ENCODE results near the gene TNC. TPM values are rescaled to one million over a fixed set of nuclear protein-coding genes. Genes with fewer than 3 reads are reported as not detected.

TNC gene
- total and polyA plus RNA-seq, 2 of the 4 experiments (the other 2 are of a cell fraction), result 192 to 253 TPM

DNA sequence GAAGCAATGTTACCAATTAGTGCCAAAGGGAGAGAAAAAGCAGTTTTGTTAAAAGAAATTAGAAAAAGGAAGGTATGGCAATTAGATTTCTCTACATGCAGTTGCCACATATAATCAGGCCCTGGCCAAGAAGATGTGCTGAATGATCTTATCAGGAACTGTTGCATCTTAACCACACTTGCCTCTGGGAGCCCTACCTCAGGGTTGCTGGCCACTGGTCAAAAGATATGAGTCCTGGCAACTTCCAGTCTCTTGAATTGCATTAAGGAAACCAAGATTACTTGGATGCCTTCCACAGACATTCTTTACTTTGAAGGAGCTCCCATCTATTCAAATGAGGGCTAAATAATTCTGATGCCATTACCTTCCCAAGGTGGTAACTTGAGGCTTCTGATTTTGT is 60.4 kb downstream of the TNC start:
- no peak for TF ChIP-seq RAD21 (IDR thresholded peaks at IDR 0.05; ENCODE audit: low read length)
- TF ChIP-seq, protein P1, sequence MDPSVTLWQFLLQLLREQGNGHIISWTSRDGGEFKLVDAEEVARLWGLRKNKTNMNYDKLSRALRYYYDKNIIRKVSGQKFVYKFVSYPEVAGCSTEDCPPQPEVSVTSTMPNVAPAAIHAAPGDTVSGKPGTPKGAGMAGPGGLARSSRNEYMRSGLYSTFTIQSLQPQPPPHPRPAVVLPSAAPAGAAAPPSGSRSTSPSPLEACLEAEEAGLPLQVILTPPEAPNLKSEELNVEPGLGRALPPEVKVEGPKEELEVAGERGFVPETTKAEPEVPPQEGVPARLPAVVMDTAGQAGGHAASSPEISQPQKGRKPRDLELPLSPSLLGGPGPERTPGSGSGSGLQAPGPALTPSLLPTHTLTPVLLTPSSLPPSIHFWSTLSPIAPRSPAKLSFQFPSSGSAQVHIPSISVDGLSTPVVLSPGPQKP (IDR thresholded peaks at IDR 0.05; ENCODE audit: borderline replicate concordance, low read depth, low read length), result no peak
- TF ChIP-seq NFE2L2 (IDR thresholded peaks at IDR 0.05; ENCODE audit: low read depth, low read length), result no peak
- no peak for TF ChIP-seq SMC3 (IDR thresholded peaks at IDR 0.05; ENCODE audit: low read depth, low read length)
- TF ChIP-seq CEBPB (IDR thresholded peaks at IDR 0.05; ENCODE audit: low read depth, low read length), result no peak; the same call in 1 of the 2 replicates
- no peak for TF ChIP-seq CHD1 (IDR thresholded peaks at IDR 0.05; ENCODE audit: low read depth, low read length)
- no peak for TF ChIP-seq MAZ (IDR thresholded peaks at IDR 0.05; ENCODE audit: borderline replicate concordance, low read depth, low read length)
- no peak for TF ChIP-seq RFX5 (IDR thresholded peaks at IDR 0.05; ENCODE audit: low read depth, low read length)
- TF ChIP-seq, protein P2, sequence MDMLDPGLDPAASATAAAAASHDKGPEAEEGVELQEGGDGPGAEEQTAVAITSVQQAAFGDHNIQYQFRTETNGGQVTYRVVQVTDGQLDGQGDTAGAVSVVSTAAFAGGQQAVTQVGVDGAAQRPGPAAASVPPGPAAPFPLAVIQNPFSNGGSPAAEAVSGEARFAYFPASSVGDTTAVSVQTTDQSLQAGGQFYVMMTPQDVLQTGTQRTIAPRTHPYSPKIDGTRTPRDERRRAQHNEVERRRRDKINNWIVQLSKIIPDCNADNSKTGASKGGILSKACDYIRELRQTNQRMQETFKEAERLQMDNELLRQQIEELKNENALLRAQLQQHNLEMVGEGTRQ (IDR thresholded peaks at IDR 0.05; ENCODE audit: low read depth, low read length), result no peak
- no peak for TF ChIP-seq FOS (IDR thresholded peaks at IDR 0.05; ENCODE audit: low read depth, low read length)
- TF ChIP-seq, protein P3, sequence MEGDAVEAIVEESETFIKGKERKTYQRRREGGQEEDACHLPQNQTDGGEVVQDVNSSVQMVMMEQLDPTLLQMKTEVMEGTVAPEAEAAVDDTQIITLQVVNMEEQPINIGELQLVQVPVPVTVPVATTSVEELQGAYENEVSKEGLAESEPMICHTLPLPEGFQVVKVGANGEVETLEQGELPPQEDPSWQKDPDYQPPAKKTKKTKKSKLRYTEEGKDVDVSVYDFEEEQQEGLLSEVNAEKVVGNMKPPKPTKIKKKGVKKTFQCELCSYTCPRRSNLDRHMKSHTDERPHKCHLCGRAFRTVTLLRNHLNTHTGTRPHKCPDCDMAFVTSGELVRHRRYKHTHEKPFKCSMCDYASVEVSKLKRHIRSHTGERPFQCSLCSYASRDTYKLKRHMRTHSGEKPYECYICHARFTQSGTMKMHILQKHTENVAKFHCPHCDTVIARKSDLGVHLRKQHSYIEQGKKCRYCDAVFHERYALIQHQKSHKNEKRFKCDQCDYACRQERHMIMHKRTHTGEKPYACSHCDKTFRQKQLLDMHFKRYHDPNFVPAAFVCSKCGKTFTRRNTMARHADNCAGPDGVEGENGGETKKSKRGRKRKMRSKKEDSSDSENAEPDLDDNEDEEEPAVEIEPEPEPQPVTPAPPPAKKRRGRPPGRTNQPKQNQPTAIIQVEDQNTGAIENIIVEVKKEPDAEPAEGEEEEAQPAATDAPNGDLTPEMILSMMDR (conservative IDR thresholded peaks at IDR 0.05; ENCODE audit: low read depth, low read length), result no peak
- TF ChIP-seq RCOR1 (IDR thresholded peaks at IDR 0.05; ENCODE audit: insufficient replicate concordance, low read length), result no peak
- no peak for TF ChIP-seq MAFK (IDR thresholded peaks at IDR 0.05; ENCODE audit: low read depth, low read length)
- TF ChIP-seq POLR2A (IDR thresholded peaks at IDR 0.05; ENCODE audit: low read depth, low read length), result no peak
- TF ChIP-seq MXI1 (IDR thresholded peaks at IDR 0.05; ENCODE audit: borderline replicate concordance, low read depth, low read length), result no peak
- no peak for TF ChIP-seq BHLHE40 (IDR thresholded peaks at IDR 0.05; ENCODE audit: low read depth, low read length)
- in situ Hi-C loops (cut with MboI; ENCODE audit: low sequenced_read_pairs), result no loop called here
- Histone ChIP-seq H4K5ac (ENCODE audit: low read depth, low read length) (no peak overlapping the region), H3K4me1 (ENCODE audit: control insufficient read depth, insufficient read depth, low read length) (peaks cover 14% of the 10 kb centered on the region), H4K8ac (ENCODE audit: low read depth in 2 of 2, low read length in 2 of 2) (no peak overlapping the region), H4K20me1 (ENCODE audit: insufficient read depth, low read length) (no peaks in the 10 kb centered on the region), H4K91ac (ENCODE audit: insufficient read depth, low read depth, low read length) (no peak overlapping the region), H2AK9ac (replicated peaks; ENCODE audit: low read depth, low read length, poor library complexity) (no peak overlapping the region), H3K4me3 (ENCODE audit: insufficient read depth, low read depth, low read length) (no peak overlapping the region), H2BK15ac (ENCODE audit: low read depth, low read length) (no peak overlapping the region), H2BK5ac (ENCODE audit: low read depth, low read length, poor library complexity, severe bottlenecking) (no peak overlapping the region), H3K14ac (replicated peaks; ENCODE audit: low read depth, low read length) (no peak overlapping the region), H3K4me2 (ENCODE audit: low read depth, low read length) (no peak overlapping the region), H3K9me1 (ENCODE audit: insufficient read depth, low read length) (peaks cover 15% of the 10 kb centered on the region; the same call in 1 of the 2 replicates), H2BK20ac (ENCODE audit: low read depth, low read length) (no peak overlapping the region), H3K18ac (ENCODE audit: low read depth, low read length) (no peak overlapping the region), H3K9me3 (ENCODE audit: control insufficient read depth, insufficient read depth, low read length) (no peaks in the 10 kb centered on the region), H3K79me1 (ENCODE audit: low read depth in 1 of 2, low read length in 2 of 2) (peaks cover 0 to 7% of the 10 kb centered on the region in 2 experiments; a peak in 2 of 4 replicates), H3K9ac (ENCODE audit: low read depth, low read length) (no peak overlapping the region), H3K27me3 (ENCODE audit: control insufficient read depth, insufficient read depth, low read length) (no peaks in the 10 kb centered on the region), H3K23ac (ENCODE audit: low read depth, low read length) (no peak overlapping the region), H3K56ac (ENCODE audit: extremely low read depth, insufficient read depth, low read length) (no peak overlapping the region), H2AK5ac (ENCODE audit: low read depth, low read length) (no peak overlapping the region), H2BK120ac (ENCODE audit: low read depth, low read length) (no peak overlapping the region), H3K27ac (ENCODE audit: insufficient read depth, low read length) (no peak overlapping the region), H3K36me3 (ENCODE audit: control insufficient read depth, insufficient read depth, low read length) (peaks cover 37% of the 10 kb centered on the region), H3K4ac (ENCODE audit: low read depth, low read length) (no peak overlapping the region), H2AFZ (replicated peaks; ENCODE audit: low read length, poor library complexity) (no peak overlapping the region)
- peak; percentile 60 for DNase-seq
- CTCF ChIA-PET, result no interaction called here
- ATAC-seq (ENCODE audit: low read depth), result no peak
- dilution Hi-C loops (cut with HindIII; ENCODE audit: low sequenced_read_pairs, unreplicated experiment), result no loop called here
- POLR2A ChIA-PET (ENCODE audit: unreplicated experiment), result no interaction called here
- no TSS peak for BruUV-seq (replicated peaks)
- intact Hi-C loops (cut with micrococcal nuclease), result no loop called here

Measured in IMR-90 (cell line).